Ectodermal cell (in vitro differentiated cells): ENCODE measurements around the gene TIAM1.

Source experiments
- H3K27ac ChIP-seq: 2 replicates; pipeline ENCODE4 v1.7.0; 2013; ENCODE audit warnings: mild to moderate bottlenecking, low read depth, low read length; ENCODE audit not compliant: insufficient read depth, poor library complexity, severe bottlenecking
- H3K27me3 ChIP-seq: 2 replicates; pipeline ENCODE4 v1.7.0; 2013; ENCODE audit warnings: mild to moderate bottlenecking, low read length; ENCODE audit not compliant: insufficient read depth, control insufficient read depth, poor library complexity, severe bottlenecking
- H3K36me3 ChIP-seq: one replicate; pipeline ENCODE4 v1.7.0; 2013; ENCODE audit warnings: low read length; ENCODE audit not compliant: control insufficient read depth, insufficient read depth
- H3K4me1 ChIP-seq: one replicate; pipeline ENCODE4 v1.7.0; 2013; ENCODE audit warnings: low read length; ENCODE audit not compliant: control insufficient read depth, insufficient read depth
- H3K4me3 ChIP-seq: 2 replicates; pipeline ENCODE4 v1.7.0; 2013; ENCODE audit warnings: low read depth, low read length, control low read depth; ENCODE audit not compliant: insufficient read depth
- H3K9me3 ChIP-seq: 2 replicates; pipeline ENCODE4 v1.7.0; 2013; ENCODE audit warnings: mild to moderate bottlenecking, low read length, moderate library complexity; ENCODE audit not compliant: control insufficient read depth
- WGBS, 2 experiments: methylation state at CpG; one replicate each; pipeline ENCODE4 v1.1.7; 2013; ENCODE audit warnings: missing lambda C conversion rate in 2 of 2; 5-methylcytosine and 5-hydroxymethylcytosine counted together

The TIAM1 gene

DNA sequence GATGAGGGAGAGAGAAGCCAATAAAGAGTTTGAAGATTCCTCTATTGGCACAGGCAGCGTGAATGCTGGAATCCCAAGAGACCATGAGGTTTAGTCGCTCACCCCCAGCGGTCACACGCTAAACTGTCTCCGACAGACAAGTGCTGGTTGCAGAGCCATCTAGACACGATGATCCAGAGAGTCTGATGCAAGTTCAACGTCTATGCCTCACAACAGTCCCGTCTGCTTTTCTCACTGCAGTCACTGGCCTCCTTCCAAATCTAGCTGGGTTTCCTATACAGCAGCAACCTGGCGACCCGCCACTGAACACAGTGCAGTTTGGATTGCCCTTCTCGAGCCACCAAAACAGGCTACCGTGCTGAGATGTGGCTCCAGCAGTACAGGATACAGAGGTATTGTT, 207.2 kb downstream of the TIAM1 start:
- no peak overlapping the region for H3K27ac ChIP-seq
- H3K27me3 ChIP-seq, result no peaks in the 10 kb centered on the region
- no peaks in the 10 kb centered on the region for H3K9me3 ChIP-seq
- 95 to 96% methylated on average over 12 of the region's 12 CpGs for WGBS, 2 experiments
- peaks cover 25% of the 10 kb centered on the region for H3K36me3 ChIP-seq
- H3K4me3 ChIP-seq, result no peak overlapping the region
- H3K4me1 ChIP-seq, result no peaks in the 10 kb centered on the region

DNA sequence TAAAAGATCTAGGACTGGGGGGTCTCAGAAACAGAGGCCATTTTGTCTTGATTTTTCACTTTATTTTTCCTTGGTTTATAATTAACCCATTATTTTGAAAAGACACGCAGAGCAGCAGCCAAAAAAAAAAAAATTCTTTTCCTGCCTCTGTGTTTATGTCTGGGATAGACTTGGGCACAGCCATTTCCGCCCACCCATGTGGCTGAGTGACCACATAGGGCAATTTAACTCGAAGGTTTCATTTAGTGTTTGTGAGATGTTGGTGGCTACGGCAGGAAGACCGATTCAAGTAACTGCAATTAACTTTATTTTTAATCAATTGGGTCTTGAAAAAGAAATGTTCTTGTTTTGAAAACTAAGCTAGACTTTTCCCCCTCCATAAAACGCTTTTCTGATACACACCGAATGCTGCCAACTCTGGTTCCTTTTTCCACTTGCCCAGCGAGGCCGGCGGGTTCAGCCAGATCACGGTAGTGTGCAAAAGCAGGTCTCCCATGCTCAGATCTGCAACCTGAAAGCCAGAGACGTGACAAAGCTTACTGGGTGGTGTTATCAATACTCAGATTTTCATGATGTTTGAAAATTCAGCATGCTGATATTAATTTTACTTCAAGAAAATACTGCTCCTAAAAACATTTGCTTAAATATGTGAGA, 208.4 kb downstream of the TIAM1 start:
- H3K4me3 ChIP-seq, result no peak overlapping the region
- WGBS, 2 experiments, result 96 to 97% methylated on average over 10 to 12 of the region's 12 CpGs
- H3K27ac ChIP-seq, result no peak overlapping the region
- peaks cover 29% of the 10 kb centered on the region for H3K36me3 ChIP-seq
- H3K27me3 ChIP-seq, result no peaks in the 10 kb centered on the region
- H3K9me3 ChIP-seq, result no peaks in the 10 kb centered on the region
- no peaks in the 10 kb centered on the region for H3K4me1 ChIP-seq

- no peaks in the 10 kb centered on the region for H3K9me3 ChIP-seq
- H3K27me3 ChIP-seq, result no peaks in the 10 kb centered on the region
- no peak overlapping the region for H3K27ac ChIP-seq
- H3K4me3 ChIP-seq, result no peak overlapping the region
- no peaks in the 10 kb centered on the region for H3K4me1 ChIP-seq
- WGBS, 2 experiments, result 94% methylated on average over 7 of the region's 7 CpGs
- H3K36me3 ChIP-seq, result peaks cover 35% of the 10 kb centered on the region
Observed at GRCh38 chr21:31133243-31133830, 210.7 kb downstream of the TIAM1 start.

GRCh38 chr21:31132574-31133242, 211.4 kb downstream of the TIAM1 start:
- Histone ChIP-seq H3K9me3 (no peaks in the 10 kb centered on the region), H3K36me3 (peaks cover 31% of the 10 kb centered on the region), H3K27ac (no peak overlapping the region), H3K4me1 (no peaks in the 10 kb centered on the region), H3K4me3 (no peak overlapping the region), H3K27me3 (no peaks in the 10 kb centered on the region)
- WGBS, 2 experiments, result 93% methylated on average over 11 of the region's 11 CpGs

DNA sequence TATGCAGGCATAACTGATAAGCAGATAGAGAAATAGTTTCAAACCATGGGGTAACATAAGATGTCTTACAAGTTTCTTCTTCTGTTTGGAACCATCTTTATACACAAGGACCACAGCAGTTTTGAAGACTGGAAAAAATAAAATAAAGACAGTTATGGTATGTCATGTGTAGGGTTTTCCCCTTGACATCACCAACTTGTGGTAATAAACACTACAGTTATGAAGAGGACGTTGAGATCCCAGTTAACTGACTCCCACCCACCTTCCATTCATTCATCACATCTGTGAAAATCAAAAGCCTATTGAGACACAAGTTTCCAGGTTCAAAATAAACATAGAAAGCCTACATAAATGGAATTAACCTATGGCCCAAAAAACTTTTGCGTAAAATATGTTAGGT, 213.2 kb downstream of the TIAM1 start:
- no peaks in the 10 kb centered on the region for H3K27me3 ChIP-seq
- no peaks in the 10 kb centered on the region for H3K4me1 ChIP-seq
- H3K36me3 ChIP-seq, result peaks cover 35% of the 10 kb centered on the region
- H3K4me3 ChIP-seq, result no peak overlapping the region
- no peaks in the 10 kb centered on the region for H3K9me3 ChIP-seq
- 90 to 98% methylated on average over 1 to 2 of the region's 2 CpGs for WGBS, 2 experiments
- no peak overlapping the region for H3K27ac ChIP-seq

GRCh38 chr21:31128234-31128633, 215.8 kb downstream of the TIAM1 start:
- Histone ChIP-seq H3K9me3 (no peaks in the 10 kb centered on the region), H3K27ac (no peak overlapping the region), H3K4me3 (no peak overlapping the region), H3K27me3 (no peaks in the 10 kb centered on the region), H3K4me1 (peaks cover 8% of the 10 kb centered on the region), H3K36me3 (peaks cover 20% of the 10 kb centered on the region)
- 83 to 91% methylated on average over 5 of the region's 5 CpGs for WGBS, 2 experiments

GRCh38 chr21:31124010-31124409, 220.1 kb downstream of the TIAM1 start:
- WGBS, 2 experiments, result 48 to 65% methylated on average over 6 of the region's 6 CpGs
- Histone ChIP-seq H3K4me3 (no peak overlapping the region), H3K9me3 (no peaks in the 10 kb centered on the region), H3K36me3 (peaks cover 34% of the 10 kb centered on the region), H3K27me3 (no peaks in the 10 kb centered on the region), H3K4me1 (peaks cover 8% of the 10 kb centered on the region), H3K27ac (no peak overlapping the region)

DNA sequence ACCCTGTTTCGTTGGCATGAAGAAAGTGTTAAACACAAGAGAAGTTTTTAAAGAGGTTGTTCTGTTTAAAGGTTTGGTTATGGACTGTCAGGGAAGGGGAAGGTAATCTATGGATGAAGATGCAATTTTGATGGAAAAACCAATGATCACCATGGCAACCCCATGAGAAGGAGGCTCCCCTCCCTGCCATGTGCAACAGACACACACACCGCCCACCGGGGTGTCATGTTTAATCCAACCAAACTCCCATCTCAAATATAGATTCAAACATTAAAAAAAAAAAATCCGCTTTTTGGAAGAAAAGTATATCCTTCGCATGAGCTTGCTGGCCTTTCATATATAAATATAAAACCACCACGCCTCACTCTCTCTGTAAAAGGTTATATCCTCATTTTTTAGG, 224.9 kb downstream of the TIAM1 start:
- WGBS, 2 experiments, result 96 to 100% methylated on average over 6 of the region's 6 CpGs
- Histone ChIP-seq H3K4me3 (no peak overlapping the region), H3K27me3 (no peaks in the 10 kb centered on the region), H3K27ac (no peak overlapping the region), H3K36me3 (peaks cover 25% of the 10 kb centered on the region), H3K9me3 (no peaks in the 10 kb centered on the region), H3K4me1 (peaks cover 1% of the 10 kb centered on the region)

DNA sequence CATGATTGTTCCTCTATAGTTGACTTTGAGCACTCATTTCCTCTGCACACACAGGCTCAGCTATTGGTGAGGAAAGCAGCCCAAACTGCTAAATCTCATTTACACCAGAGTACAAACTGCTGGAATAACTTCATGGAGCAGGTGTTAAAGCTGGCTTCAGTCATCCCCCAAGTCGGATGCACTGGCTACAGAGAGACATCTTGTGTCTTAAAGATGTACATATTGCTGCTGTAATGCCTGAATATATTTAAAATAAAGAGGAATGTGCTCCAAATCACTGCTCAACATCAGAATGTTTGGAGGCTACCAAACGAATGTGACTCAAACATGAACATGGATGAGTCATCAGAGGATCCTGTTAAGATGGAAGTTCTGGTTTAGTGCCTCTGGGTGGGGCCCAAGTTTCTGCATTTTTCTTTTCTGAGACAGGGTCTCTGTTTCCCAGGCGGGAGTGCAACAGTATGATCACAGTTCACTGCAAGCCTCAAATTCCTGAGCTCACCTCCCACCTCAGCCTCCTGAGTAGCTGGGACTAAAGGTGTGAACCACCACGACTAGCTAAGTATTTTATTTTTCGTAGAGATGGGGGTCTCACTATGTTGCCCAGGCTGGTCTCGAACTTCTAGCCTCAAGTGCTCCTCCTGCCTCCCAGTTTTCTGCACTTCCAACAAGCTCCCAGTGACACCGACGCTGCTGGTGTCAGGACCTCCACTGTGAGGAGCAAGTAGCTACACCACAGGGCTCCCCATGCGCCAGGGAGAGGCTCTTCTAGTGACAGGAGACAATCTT, 226.7 kb downstream of the TIAM1 start:
- Histone ChIP-seq H3K27me3 (no peaks in the 10 kb centered on the region), H3K27ac (no peak overlapping the region), H3K4me3 (no peak overlapping the region)

GRCh38 chr21:31115249-31115648, 228.8 kb downstream of the TIAM1 start:
- H3K4me1 ChIP-seq, result no peaks in the 10 kb centered on the region
- peaks cover 11% of the 10 kb centered on the region for H3K36me3 ChIP-seq
- H3K27ac ChIP-seq, result no peak overlapping the region
- no peaks in the 10 kb centered on the region for H3K9me3 ChIP-seq
- no peaks in the 10 kb centered on the region for H3K27me3 ChIP-seq
- no peak overlapping the region for H3K4me3 ChIP-seq
- WGBS, 2 experiments, result 78 to 80% methylated on average over 9 of the region's 9 CpGs

More for the DNA sequence above, 226.7 kb downstream of the TIAM1 start:
- H3K9me3 ChIP-seq, result no peaks in the 10 kb centered on the region
- 80 to 82% methylated on average over 9 of the region's 9 CpGs for WGBS, 2 experiments
- H3K4me1 ChIP-seq, result no peaks in the 10 kb centered on the region
- peaks cover 25% of the 10 kb centered on the region for H3K36me3 ChIP-seq
